Testis (tissue), 3 donors: Measurements from ENCODE around the gene PCLO. TPM values are rescaled to one million over a fixed set of nuclear protein-coding genes. Genes with fewer than 3 reads are reported as not detected.

Source experiments
- DNase-seq: peaks from one replicate; pipeline ENCODE4 v3.0.0-alpha.2; 2019
- H3K27ac ChIP-seq, 2 donors: fragments of 200-600 bp; sonication (generic); one replicate each; pipeline ENCODE4 v1.5.1; 2019
- H3K27me3 ChIP-seq: fragments of 200-600 bp; sonication (generic); one replicate; pipeline ENCODE4 v1.5.1; 2019
- H3K36me3 ChIP-seq: fragments of 200-600 bp; sonication (generic); one replicate; pipeline ENCODE4 v1.5.1; 2017; ENCODE audit warnings: low read depth; ENCODE audit errors: missing control alignments
- H3K4me1 ChIP-seq: fragments of 200-600 bp; sonication (generic); one replicate; pipeline ENCODE4 v1.5.1; 2019
- H3K4me3 ChIP-seq, 2 donors: fragments of 200-600 bp; sonication (generic); one replicate each; pipeline ENCODE4 v1.5.1; 2017 to 2019
- H3K9me3 ChIP-seq: fragments of 200-600 bp; sonication (generic); one replicate; pipeline ENCODE4 v1.5.1; 2017
- POLR2A ChIP-seq: fragments of 450-650 bp; IDR thresholded peaks from one replicate; pipeline ENCODE4 v1.6.1; 2017; ENCODE audit warnings: antibody characterized with exemption, mild to moderate bottlenecking, moderate library complexity
- WGBS, 2 donors: methylation state at CpG; one replicate each; pipeline ENCODE4 v1.1.5; 2018; 5-methylcytosine and 5-hydroxymethylcytosine counted together
- intact Hi-C: fragments of 100-400 bp; cut with DNase I; formaldehyde crosslinking; loops from one replicate; pipeline ENCODE4 v1.15.1; 2023; ENCODE audit warnings: low total_unique reads
- polyA plus RNA-seq: library from polyadenylated mRNA; stranded (reverse); fragments of 350-450 nt; fragmentation: Illumina TruSeq; extraction: RNeasy Lipid Tissue Mini Kit (QIAGEN cat#74804); gene quantifications from one replicate; pipeline ENCODE4 v1.2.3, GENCODE V29; 2014; ENCODE audit warnings: low read depth, low replicate concordance; ENCODE audit not compliant: insufficient read depth
- total RNA-seq, 2 donors: library from RNA; depleted of rRNA; stranded (reverse); fragments of >200 nt; gene quantifications; one replicate each; pipeline ENCODE4 v1.2.3, GENCODE V29; 2016
- TF ChIP-seq, protein P1 (sequence below), 3 experiments: fragments of 450-650 bp in 2 of 3; fragments of 200-600 bp in 1 of 3; sonication (generic) in 1 of 3; IDR thresholded peaks; one replicate each; pipeline ENCODE4 v1.5.1; 2016 to 2019; ENCODE audit warnings: antibody characterized with exemption in 3 of 3, mild to moderate bottlenecking in 2 of 3, moderate library complexity in 1 of 3

PCLO gene
- total and polyA plus RNA-seq, 3 donors from 2014 or later = 6.4 to 29.4 (median 20.4) TPM

DNA sequence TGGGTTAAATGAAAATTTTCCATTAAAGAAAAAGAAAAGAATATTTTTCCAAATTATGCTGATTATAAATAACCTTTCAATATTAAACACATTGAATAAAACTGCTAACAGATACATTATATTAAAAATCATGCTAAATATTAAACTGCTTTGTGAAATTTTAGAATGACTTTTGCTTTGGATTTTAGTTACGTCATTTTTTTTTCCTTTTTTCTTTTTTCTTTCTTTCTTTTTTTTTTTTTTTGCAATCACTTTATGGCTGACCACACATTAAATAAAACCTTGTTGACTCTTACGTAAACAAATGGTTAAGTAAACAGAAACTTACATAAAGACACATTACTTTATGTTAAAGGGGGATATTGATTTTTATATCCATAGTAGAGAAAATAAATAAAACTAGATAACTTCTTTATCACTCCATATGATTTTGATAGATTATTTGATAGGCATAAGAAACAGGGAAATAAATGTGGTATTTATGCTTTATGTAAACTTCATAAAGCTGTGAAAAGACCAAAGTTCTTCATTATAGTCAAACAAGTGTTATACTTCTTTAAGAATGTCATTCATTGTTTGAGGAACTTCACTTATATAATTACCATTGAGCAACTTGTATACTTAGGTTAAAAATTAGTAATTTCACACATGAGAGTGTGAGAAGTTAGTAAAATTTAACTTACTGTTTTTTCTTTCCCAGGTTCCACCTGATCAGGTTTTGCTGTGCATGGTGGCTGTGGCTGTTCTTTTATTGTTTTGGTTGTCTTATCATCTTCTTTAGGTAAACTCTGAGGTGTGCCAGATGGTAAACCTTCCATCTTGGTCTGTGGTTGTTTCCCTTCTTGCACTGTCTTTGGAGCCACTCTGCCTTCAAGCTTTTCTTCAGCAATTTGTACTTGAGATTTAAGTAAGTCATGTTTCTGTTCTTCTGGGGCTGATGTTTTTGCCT is 197.3 kb downstream of the PCLO start:
- DNase-seq = no peak
- intact Hi-C loops = no loop called here
- Histone ChIP-seq H3K27me3 (no peaks in the 10 kb centered on the region), H3K9me3 (no peaks in the 10 kb centered on the region), H3K27ac (no peak overlapping the region), H3K4me1 (no peaks in the 10 kb centered on the region), H3K4me3 (no peak overlapping the region), H3K36me3 (no peaks in the 10 kb centered on the region)
- TF ChIP-seq POLR2A = no peak
- TF ChIP-seq, protein P1, sequence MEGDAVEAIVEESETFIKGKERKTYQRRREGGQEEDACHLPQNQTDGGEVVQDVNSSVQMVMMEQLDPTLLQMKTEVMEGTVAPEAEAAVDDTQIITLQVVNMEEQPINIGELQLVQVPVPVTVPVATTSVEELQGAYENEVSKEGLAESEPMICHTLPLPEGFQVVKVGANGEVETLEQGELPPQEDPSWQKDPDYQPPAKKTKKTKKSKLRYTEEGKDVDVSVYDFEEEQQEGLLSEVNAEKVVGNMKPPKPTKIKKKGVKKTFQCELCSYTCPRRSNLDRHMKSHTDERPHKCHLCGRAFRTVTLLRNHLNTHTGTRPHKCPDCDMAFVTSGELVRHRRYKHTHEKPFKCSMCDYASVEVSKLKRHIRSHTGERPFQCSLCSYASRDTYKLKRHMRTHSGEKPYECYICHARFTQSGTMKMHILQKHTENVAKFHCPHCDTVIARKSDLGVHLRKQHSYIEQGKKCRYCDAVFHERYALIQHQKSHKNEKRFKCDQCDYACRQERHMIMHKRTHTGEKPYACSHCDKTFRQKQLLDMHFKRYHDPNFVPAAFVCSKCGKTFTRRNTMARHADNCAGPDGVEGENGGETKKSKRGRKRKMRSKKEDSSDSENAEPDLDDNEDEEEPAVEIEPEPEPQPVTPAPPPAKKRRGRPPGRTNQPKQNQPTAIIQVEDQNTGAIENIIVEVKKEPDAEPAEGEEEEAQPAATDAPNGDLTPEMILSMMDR (IDR thresholded peaks at IDR 0.05) = no peak
- WGBS, 2 donors = 95 to 99% methylated on average over 2 of the region's 2 CpGs

DNA sequence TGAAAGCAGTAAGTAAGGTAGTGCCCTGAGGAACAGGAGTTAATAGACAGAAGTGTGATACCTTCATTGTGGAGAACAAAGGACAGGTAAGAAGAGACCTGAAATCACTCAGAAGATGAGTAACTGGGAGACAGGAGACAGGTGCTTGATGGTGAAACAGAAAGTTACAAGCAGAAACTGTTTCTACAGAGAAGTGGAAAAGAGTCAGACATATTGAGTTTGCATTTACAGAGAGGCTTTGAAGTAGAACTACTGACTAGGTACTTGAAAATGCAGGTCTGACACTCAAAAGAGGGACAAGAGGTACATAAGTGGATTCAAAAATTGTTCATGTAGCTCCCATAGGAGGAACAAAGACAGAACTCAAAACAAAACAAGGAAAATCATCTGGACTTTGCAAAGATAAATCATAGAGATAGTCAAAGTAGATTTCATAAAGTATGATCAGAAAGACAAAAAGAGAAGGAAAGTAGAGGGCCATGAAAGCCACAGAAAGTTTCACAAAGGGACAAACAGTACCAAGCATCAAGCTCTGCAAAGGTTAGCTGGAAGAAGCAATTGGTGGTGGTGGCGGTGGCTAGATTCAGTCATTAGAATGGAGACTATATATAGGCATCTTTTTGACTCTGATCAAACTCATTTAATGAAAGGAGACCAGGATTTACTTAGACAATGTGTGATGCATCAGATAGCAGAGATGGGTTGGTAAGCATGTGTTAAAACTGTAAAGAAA is 198.4 kb downstream of the PCLO start:
- 95 to 97% methylated on average over 1 of the region's 1 CpG for WGBS, 2 donors
- no peak for DNase-seq
- H3K36me3 ChIP-seq = no peaks in the 10 kb centered on the region
- TF ChIP-seq POLR2A = no peak
- TF ChIP-seq, protein P1 (IDR thresholded peaks at IDR 0.05) = no peak
- no peak overlapping the region for H3K4me3 ChIP-seq
- no peaks in the 10 kb centered on the region for H3K27me3 ChIP-seq
- intact Hi-C loops = no loop called here
- no peak overlapping the region for H3K27ac ChIP-seq
- H3K4me1 ChIP-seq = no peaks in the 10 kb centered on the region
- H3K9me3 ChIP-seq = no peaks in the 10 kb centered on the region

DNA sequence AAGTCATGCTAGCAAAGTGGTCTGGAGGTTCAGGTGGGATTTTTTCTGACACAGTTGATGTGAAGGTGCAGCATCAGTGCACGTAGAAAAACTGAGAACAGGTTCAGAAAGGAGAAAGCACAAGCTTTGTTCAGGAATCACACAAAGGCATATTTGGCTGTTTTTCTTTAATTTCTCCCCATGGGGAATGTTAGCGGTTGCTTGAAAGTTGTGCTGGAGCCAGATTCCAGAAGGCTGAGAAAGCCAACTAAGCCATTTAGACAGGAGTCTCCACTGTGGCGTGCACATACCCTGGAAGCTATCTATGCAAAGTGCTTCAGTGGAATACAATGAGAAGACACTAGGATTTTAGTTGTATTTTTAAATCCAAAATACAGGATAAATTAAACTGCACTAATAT is 201.4 kb downstream of the PCLO start:
- H3K27ac ChIP-seq = no peak overlapping the region
- DNase-seq = no peak
- no peak overlapping the region for H3K4me3 ChIP-seq
- no peaks in the 10 kb centered on the region for H3K4me1 ChIP-seq
- no peaks in the 10 kb centered on the region for H3K27me3 ChIP-seq
- intact Hi-C loops = no loop called here
- H3K9me3 ChIP-seq = no peaks in the 10 kb centered on the region
- TF ChIP-seq, protein P1 (IDR thresholded peaks at IDR 0.05) = no peak
- TF ChIP-seq POLR2A = no peak
- H3K36me3 ChIP-seq = no peaks in the 10 kb centered on the region
- WGBS, 2 donors = 74 to 79% methylated on average over 3 of the region's 3 CpGs

DNA sequence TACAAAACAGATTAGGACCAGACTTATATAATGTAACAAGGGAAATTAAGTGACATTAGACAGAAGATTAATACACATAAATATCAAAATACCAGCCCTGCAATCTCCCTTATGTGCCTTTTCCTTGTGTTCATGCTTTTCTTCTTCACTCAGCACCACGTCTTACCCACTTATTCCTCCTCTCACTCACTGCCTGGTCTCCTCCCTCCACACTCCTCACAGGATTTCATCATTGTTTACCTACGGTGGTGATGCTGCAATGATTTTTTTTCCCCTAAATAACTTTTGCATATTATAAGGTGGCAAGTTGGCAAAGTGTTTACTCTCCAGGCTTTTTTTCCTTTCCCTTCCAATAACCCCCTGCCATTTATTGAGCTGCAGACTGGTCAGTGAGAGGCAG is 203.2 kb downstream of the PCLO start:
- no peak overlapping the region for H3K4me3 ChIP-seq
- no peaks in the 10 kb centered on the region for H3K36me3 ChIP-seq
- intact Hi-C loops = no loop called here
- H3K27ac ChIP-seq = no peak overlapping the region
- no peak for DNase-seq
- TF ChIP-seq, protein P1 (IDR thresholded peaks at IDR 0.05) = no peak
- WGBS, 2 donors = 92 to 93% methylated on average over 2 of the region's 2 CpGs
- no peaks in the 10 kb centered on the region for H3K27me3 ChIP-seq
- no peaks in the 10 kb centered on the region for H3K4me1 ChIP-seq
- H3K9me3 ChIP-seq = no peaks in the 10 kb centered on the region
